Activated T-helper 2 cell treated with anti-CD3 and anti-CD28 coated beads, Interferon-gamma antibody, Interleukin-2, Interleukin-4, amounts not matched to agents 10 μg/mL and 5 μg/mL and 100 μg/mL, durations not matched to agents 14 hours and 24 hours and 36 hours (primary cell): Measurements from ENCODE around the gene F7. TPM values are rescaled to one million over a fixed set of nuclear protein-coding genes. Genes with fewer than 3 reads are reported as not detected.
"Not testable (repeated sequence)": the region's sequence is repeated elsewhere in the genome, so short reads cannot be mapped to it uniquely, and the experiment has no call there.

ENCODE experiments used
- DNase-seq: peaks from one replicate; pipeline ENCODE4 v3.0.0; 2021; ENCODE audit warnings: low spot score
- H3K27ac Mint-ChIP-seq: one replicate; pipeline ENCODE4 v1.8.0; 2021; ENCODE audit warnings: mixed read lengths
- H3K27me3 Mint-ChIP-seq: one replicate; pipeline ENCODE4 v1.8.0; 2021; ENCODE audit warnings: low read depth, mixed read lengths
- H3K36me3 Mint-ChIP-seq: one replicate; pipeline ENCODE4 v1.8.0; 2021; ENCODE audit warnings: low read depth, mixed read lengths
- H3K4me1 Mint-ChIP-seq: one replicate; pipeline ENCODE4 v1.8.0; 2021; ENCODE audit warnings: low read depth, mixed read lengths
- H3K4me3 Mint-ChIP-seq: one replicate; pipeline ENCODE4 v1.8.0; 2021; ENCODE audit warnings: low read depth, mild to moderate bottlenecking, moderate library complexity, mixed read lengths
- H3K9me3 Mint-ChIP-seq: one replicate; pipeline ENCODE4 v1.8.0; 2021; ENCODE audit warnings: mixed read lengths
- intact Hi-C: fragments of 100-400 bp; cut with micrococcal nuclease; formaldehyde crosslinking; loops from one replicate; pipeline ENCODE4 v1.15.1; 2023
- total RNA-seq: library from RNA; stranded (reverse); gene quantifications from 2 replicates; pipeline ENCODE4 v1.2.3, GENCODE V29; 2022

The F7 gene
- total RNA-seq, 1 donor from 2014 or later, result not detected

- DNase-seq, result no peak
- no peak overlapping the region for H3K4me3 Mint-ChIP-seq
- no peak overlapping the region for H3K27ac Mint-ChIP-seq
- no peaks in the 10 kb centered on the region for H3K9me3 Mint-ChIP-seq
- H3K27me3 Mint-ChIP-seq, result no peaks in the 10 kb centered on the region
- no peaks in the 10 kb centered on the region for H3K36me3 Mint-ChIP-seq
- no peaks in the 10 kb centered on the region for H3K4me1 Mint-ChIP-seq
- intact Hi-C loops, result no loop called here
These were observed 11.8 kb upstream of the F7 start for GRCh38 chr13:113093580-113094409.

DNA sequence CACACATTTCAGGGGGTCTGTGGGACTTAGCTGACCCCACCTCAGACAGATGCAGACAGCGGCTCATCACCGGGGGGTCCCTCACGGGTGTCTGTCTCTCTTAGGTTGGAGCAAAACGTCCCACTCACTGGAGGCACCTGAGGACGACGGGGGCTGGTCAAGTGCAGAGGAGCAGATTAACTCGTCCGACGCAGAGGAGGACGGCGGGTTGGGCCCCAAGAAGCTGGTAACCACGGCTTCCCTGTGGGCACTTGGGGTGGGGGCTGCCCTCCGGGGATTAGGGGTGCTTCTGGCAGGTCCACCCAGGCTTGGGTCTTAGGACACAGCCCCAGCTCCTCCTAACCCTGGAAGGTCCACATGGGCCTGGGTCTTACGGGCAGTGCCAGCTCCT, 11.2 kb upstream of the F7 start:
- no peaks in the 10 kb centered on the region for H3K36me3 Mint-ChIP-seq
- no peaks in the 10 kb centered on the region for H3K27me3 Mint-ChIP-seq
- no peak overlapping the region for H3K4me3 Mint-ChIP-seq
- intact Hi-C loops, result no loop called here
- no peaks in the 10 kb centered on the region for H3K4me1 Mint-ChIP-seq
- DNase-seq, result no peak
- H3K27ac Mint-ChIP-seq, result no peak overlapping the region
- no peaks in the 10 kb centered on the region for H3K9me3 Mint-ChIP-seq

DNA sequence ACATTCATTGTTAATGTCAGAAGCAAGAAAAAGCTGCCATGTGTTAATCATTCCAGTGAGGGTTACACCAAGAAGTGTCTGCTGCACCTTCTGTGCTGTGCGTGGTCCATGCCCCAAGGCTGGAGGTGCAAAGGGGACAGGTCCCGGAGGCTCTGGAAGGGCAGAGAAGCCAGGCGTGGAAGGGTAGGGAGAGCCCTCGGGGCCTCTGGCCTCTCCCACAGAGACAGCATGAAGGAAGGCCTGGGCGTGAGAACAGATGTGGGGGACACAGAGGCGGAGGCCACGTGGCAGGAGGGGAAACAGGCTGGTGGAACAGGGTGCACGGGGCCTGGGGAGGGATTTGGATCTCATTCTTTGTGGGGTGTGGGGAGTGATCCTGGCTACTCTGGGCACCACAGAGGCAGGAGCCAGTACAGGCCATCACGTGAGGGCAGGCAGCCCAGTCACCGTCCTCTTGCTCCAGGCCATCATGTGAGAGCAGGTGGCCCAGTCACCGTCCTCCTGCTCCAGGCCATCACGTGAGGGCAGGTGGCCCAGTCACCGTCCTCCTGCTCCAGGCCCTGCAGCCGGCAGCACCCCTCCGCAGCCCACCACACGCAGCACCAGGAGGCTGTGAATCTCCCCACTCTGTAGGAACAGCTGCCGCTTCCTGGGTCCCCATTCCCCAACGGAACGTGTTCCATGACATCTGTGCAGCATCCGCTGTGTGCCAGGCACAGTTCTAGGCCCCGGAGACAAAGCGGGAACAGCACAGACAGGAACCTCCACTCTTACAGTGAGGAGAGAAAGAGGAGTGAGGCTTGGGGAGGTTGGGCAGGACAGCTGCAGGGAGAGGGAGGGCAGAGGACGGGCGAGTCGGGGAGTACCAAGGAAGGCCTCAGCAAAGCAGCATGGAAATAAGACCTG, 10.2 kb upstream of the F7 start:
- Mint-ChIP-seq H3K36me3 (no peaks in the 10 kb centered on the region), H3K4me1 (no peaks in the 10 kb centered on the region), H3K27ac (no peak overlapping the region), H3K4me3 (no peak overlapping the region), H3K9me3 (no peaks in the 10 kb centered on the region), H3K27me3 (no peaks in the 10 kb centered on the region)
- DNase-seq, result no peak
- intact Hi-C loops, result no loop called here

GRCh38 chr13:113096052-113096744, 9.4 kb upstream of the F7 start:
- H3K36me3 Mint-ChIP-seq, result no peaks in the 10 kb centered on the region
- no peaks in the 10 kb centered on the region for H3K27me3 Mint-ChIP-seq
- no peak for DNase-seq
- no peak overlapping the region for H3K27ac Mint-ChIP-seq
- H3K4me1 Mint-ChIP-seq, result no peaks in the 10 kb centered on the region
- no peaks in the 10 kb centered on the region for H3K9me3 Mint-ChIP-seq
- no peak overlapping the region for H3K4me3 Mint-ChIP-seq
- intact Hi-C loops, result no loop called here

GRCh38 chr13:113096745-113097305, 8.8 kb upstream of the F7 start:
- Mint-ChIP-seq H3K36me3 (no peaks in the 10 kb centered on the region), H3K4me1 (no peaks in the 10 kb centered on the region)

DNA sequence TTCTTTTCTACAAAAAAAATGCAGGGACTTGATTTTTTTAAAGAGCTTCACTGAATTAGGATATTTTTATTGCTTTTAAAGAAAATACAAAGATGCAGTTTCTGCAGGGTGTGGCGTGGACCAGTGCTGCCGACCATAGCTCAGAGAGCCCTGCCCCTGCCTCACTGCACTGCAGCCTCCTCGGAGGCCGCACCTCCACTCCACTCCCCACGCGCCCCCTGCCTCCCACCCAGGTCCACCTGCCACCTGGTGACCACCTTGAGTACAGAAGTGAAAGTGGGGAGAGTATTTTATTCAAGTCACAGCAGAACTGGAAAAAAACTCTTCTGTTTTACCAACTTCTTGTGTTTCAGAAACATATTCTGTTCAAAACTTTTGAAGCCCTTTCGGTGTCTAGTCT, 7.9 kb upstream of the F7 start:
- intact Hi-C loops, result no loop called here
- H3K4me3 Mint-ChIP-seq, result no peak overlapping the region
- no peaks in the 10 kb centered on the region for H3K9me3 Mint-ChIP-seq
- no peak for DNase-seq
- H3K27ac Mint-ChIP-seq, result no peak overlapping the region
- H3K27me3 Mint-ChIP-seq, result no peaks in the 10 kb centered on the region
- H3K4me1 Mint-ChIP-seq, result no peaks in the 10 kb centered on the region
- no peaks in the 10 kb centered on the region for H3K36me3 Mint-ChIP-seq

More at GRCh38 chr13:113096745-113097305, 8.8 kb upstream of the F7 start:
- Mint-ChIP-seq H3K4me3 (no peak overlapping the region), H3K27ac (no peak overlapping the region), H3K27me3 (no peaks in the 10 kb centered on the region), H3K9me3 (no peaks in the 10 kb centered on the region)
- intact Hi-C loops, result no loop called here
- no peak for DNase-seq

GRCh38 chr13:113098162-113098732, 7.3 kb upstream of the F7 start:
- DNase-seq, result no peak
- Mint-ChIP-seq H3K9me3 (no peaks in the 10 kb centered on the region), H3K27ac (no peak overlapping the region), H3K4me3 (no peak overlapping the region), H3K27me3 (no peaks in the 10 kb centered on the region), H3K4me1 (no peaks in the 10 kb centered on the region), H3K36me3 (no peaks in the 10 kb centered on the region)
- intact Hi-C loops, result no loop called here

GRCh38 chr13:113099142-113099541, 6.4 kb upstream of the F7 start:
- H3K36me3 Mint-ChIP-seq, result no peaks in the 10 kb centered on the region
- no peak overlapping the region for H3K27ac Mint-ChIP-seq
- no peak for DNase-seq
- no peaks in the 10 kb centered on the region for H3K4me1 Mint-ChIP-seq
- no peaks in the 10 kb centered on the region for H3K27me3 Mint-ChIP-seq
- intact Hi-C loops, result no loop called here
- no peak overlapping the region for H3K4me3 Mint-ChIP-seq
- no peaks in the 10 kb centered on the region for H3K9me3 Mint-ChIP-seq

GRCh38 chr13:113102302-113102701, 3.3 kb upstream of the F7 start:
- H3K27ac Mint-ChIP-seq, intact Hi-C loops, H3K36me3 Mint-ChIP-seq, DNase-seq, H3K9me3 Mint-ChIP-seq, H3K4me3 Mint-ChIP-seq, H3K27me3 Mint-ChIP-seq, H3K4me1 Mint-ChIP-seq: not testable (repeated sequence)

DNA sequence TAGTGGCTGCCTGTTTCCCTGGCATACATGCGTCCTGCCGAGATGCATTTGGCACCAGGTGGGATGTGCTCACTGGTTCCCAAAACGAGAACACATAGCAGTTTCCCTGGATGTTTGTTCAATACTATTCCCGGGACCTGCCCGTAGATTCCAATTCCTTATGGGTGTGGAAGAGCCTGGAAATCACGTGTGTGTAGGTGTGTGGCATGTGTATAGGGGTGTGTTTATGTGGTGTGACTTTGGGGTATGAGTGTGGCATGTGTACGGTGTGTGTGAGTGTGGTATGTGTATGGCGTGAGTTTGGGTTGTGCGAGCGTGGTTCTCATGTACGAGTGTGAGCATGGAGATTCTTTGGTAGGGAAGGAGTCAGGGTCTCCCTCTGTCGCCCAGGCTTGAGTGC, 2.9 kb upstream of the F7 start:
- Mint-ChIP-seq H3K9me3 (no peaks in the 10 kb centered on the region), H3K27ac (no peak overlapping the region), H3K4me3 (no peak overlapping the region), H3K27me3 (no peaks in the 10 kb centered on the region), H3K36me3 (no peaks in the 10 kb centered on the region), H3K4me1 (no peaks in the 10 kb centered on the region)
- intact Hi-C loops, result no loop called here
- DNase-seq, result no peak

DNA sequence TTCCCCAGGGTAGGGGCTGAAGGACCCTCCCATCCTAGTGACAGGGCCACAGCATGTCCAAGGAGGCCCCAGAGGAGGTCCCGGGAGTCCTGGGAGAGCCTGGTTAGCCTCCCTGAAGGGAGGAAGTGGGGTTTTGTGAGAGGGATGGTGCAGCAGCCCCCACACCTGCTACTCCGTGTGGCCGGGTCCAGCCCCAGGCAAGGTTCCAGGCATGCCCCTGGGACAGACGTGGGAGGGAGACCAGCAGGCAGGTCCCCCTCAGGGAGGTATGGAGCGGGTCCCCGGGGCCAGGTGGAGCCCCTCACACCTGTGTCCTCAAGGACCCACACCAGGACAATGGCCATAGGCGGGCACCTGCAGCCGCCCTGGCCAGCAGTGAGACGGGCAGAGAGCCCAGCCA, 1.9 kb upstream of the F7 start:
- H3K36me3 Mint-ChIP-seq, result no peaks in the 10 kb centered on the region
- no peaks in the 10 kb centered on the region for H3K9me3 Mint-ChIP-seq
- DNase-seq, result no peak
- intact Hi-C loops, result no loop called here
- H3K27ac Mint-ChIP-seq, result no peak overlapping the region
- H3K27me3 Mint-ChIP-seq, result no peaks in the 10 kb centered on the region
- H3K4me3 Mint-ChIP-seq, result no peak overlapping the region
- no peaks in the 10 kb centered on the region for H3K4me1 Mint-ChIP-seq

- H3K9me3 Mint-ChIP-seq, result no peaks in the 10 kb centered on the region
- H3K4me1 Mint-ChIP-seq, result no peaks in the 10 kb centered on the region
- H3K36me3 Mint-ChIP-seq, result peaks cover 3% of the 10 kb centered on the region
- intact Hi-C loops, result no loop called here
- H3K27ac Mint-ChIP-seq, result no peak overlapping the region
- H3K4me3 Mint-ChIP-seq, result no peak overlapping the region
- DNase-seq, result no peak
- H3K27me3 Mint-ChIP-seq, result peaks cover 3% of the 10 kb centered on the region
These were observed 396 bp downstream of the F7 start for GRCh38 chr13:113105921-113106452.
